ENCODE results near the gene HRC. TPM values are rescaled to one million over a fixed set of nuclear protein-coding genes. Genes with fewer than 3 reads are reported as not detected.

Gene HRC, protein sequence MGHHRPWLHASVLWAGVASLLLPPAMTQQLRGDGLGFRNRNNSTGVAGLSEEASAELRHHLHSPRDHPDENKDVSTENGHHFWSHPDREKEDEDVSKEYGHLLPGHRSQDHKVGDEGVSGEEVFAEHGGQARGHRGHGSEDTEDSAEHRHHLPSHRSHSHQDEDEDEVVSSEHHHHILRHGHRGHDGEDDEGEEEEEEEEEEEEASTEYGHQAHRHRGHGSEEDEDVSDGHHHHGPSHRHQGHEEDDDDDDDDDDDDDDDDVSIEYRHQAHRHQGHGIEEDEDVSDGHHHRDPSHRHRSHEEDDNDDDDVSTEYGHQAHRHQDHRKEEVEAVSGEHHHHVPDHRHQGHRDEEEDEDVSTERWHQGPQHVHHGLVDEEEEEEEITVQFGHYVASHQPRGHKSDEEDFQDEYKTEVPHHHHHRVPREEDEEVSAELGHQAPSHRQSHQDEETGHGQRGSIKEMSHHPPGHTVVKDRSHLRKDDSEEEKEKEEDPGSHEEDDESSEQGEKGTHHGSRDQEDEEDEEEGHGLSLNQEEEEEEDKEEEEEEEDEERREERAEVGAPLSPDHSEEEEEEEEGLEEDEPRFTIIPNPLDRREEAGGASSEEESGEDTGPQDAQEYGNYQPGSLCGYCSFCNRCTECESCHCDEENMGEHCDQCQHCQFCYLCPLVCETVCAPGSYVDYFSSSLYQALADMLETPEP
- total RNA-seq (ENCODE audit: low replicate concordance) = not detected in 2 replicates

DNA sequence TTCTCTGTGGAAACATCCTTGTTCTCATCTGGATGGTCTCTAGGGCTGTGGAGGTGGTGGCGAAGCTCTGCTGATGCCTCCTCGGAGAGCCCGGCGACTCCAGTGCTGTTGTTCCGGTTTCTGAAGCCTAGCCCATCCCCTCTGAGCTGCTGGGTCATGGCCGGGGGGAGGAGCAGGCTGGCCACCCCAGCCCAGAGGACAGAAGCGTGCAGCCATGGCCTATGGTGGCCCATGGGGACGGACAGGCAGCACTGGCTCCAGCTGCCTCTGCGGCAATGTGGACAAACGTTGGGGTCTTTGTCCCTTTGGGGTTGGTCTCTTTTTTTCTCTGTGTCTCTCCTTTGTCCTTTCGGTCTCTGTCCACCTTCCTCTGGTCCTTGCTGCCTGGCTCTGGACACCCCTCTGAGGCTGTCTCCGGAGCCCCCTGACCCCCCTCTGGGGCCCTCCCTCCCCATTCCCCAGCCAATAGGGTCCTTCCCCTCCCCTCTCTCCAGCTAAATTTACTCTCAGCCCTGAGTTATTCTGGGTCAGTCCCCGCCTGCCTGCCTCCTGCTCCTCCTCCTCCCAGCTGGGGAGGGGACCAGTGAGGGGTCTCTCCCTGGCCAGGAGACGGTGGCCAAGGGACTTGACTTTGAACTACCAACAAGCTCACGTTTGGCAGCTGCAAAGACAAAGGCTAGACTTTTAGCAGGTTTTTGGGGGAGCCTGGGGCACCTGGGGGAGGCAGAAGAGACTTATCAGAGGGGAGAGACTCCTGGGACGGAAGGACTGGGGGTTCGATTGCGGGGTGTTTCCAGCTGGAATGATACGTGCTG, at the start of gene HRC:
Gene HRC, minus strand, starts transcription at position 392 of the 815 bp plus-strand sequence. Its CDS starts 159 bp downstream, at position 233.
- no peak within 1 kb of the TSS for H3K4me3 ChIP-seq (ENCODE audit: low read depth, low read length)
- TF ChIP-seq, protein P1, sequence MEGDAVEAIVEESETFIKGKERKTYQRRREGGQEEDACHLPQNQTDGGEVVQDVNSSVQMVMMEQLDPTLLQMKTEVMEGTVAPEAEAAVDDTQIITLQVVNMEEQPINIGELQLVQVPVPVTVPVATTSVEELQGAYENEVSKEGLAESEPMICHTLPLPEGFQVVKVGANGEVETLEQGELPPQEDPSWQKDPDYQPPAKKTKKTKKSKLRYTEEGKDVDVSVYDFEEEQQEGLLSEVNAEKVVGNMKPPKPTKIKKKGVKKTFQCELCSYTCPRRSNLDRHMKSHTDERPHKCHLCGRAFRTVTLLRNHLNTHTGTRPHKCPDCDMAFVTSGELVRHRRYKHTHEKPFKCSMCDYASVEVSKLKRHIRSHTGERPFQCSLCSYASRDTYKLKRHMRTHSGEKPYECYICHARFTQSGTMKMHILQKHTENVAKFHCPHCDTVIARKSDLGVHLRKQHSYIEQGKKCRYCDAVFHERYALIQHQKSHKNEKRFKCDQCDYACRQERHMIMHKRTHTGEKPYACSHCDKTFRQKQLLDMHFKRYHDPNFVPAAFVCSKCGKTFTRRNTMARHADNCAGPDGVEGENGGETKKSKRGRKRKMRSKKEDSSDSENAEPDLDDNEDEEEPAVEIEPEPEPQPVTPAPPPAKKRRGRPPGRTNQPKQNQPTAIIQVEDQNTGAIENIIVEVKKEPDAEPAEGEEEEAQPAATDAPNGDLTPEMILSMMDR (IDR thresholded peaks at IDR 0.05; ENCODE audit: insufficient read depth, low read length) = no peak
- DNase-seq (ENCODE audit: low read depth) = no peak

DNA sequence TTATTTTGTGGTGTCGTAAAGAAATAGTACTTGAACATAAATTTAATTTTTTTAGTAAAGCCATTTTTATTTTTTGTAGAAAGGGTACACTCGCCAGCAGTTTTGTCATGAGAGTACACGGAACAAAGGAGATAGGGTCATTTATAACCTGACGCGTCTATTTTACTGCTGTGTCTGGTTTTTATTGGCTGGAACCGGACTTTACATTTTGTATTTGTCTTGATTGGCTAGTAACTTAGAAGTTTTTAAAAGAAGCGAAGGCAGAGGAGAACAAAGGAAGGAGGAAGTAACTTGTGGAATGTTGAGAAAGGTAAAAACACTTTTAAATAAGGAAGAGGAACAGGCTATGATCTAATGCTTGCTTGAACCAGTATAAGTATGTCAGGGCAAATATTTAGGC, 45.8 kb upstream of the HRC start:
- H3K4me3 ChIP-seq (ENCODE audit: low read depth, low read length) = no peak overlapping the region
- TF ChIP-seq, protein P1 (IDR thresholded peaks at IDR 0.05; ENCODE audit: insufficient read depth, low read length) = no peak
- DNase-seq (ENCODE audit: low read depth) = no peak

DNA sequence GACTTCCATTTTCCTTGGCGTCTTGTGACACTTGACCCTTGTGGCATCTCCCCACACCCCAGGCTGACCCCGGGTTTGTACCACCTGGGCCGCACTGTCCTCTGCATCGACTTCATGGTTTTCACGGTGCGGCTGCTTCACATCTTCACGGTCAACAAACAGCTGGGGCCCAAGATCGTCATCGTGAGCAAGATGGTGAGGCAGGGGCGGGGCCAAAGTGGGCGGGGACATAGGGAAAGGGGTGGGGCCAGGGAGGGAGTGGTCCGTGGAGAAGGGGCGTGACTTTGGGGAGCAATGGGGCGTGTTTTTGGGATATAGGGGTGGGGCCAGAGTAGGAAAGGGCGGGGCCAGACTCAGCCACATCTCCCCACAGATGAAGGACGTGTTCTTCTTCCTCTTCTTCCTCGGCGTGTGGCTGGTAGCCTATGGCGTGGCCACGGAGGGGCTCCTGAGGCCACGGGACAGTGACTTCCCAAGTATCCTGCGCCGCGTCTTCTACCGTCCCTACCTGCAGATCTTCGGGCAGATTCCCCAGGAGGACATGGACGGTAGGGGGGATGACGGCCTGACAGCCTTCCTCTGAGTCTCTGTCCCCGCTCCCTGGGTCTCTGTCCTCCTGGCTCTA, 45.2 kb upstream of the HRC start:
- H3K4me3 ChIP-seq (ENCODE audit: low read depth, low read length) = no peak overlapping the region
- no peak for DNase-seq (ENCODE audit: low read depth)
- TF ChIP-seq, protein P1 (IDR thresholded peaks at IDR 0.05; ENCODE audit: insufficient read depth, low read length) = no peak

DNA sequence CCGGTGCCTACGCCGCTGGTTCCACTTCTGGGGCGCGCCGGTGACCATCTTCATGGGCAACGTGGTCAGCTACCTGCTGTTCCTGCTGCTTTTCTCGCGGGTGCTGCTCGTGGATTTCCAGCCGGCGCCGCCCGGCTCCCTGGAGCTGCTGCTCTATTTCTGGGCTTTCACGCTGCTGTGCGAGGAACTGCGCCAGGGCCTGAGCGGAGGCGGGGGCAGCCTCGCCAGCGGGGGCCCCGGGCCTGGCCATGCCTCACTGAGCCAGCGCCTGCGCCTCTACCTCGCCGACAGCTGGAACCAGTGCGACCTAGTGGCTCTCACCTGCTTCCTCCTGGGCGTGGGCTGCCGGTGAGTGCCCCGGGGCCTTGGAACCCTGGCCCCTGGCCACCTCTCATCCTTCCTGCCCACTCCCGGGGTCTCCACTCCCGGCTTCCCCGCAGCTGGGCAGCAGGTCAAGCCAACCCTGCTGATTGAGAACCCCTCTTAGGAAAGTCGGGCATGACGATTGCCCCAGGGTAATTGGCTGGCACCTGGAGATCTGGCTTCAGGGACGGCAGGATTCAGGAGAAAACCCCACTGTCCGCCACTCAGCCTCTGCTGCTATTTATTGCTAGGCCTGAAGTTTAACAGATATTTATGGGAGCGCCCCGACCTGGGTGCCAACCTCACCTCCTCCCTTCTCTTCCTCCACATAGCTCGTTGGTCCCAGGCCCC, 41.5 kb upstream of the HRC start:
- DNase-seq (ENCODE audit: low read depth) = no peak
- no peak overlapping the region for H3K4me3 ChIP-seq (ENCODE audit: low read depth, low read length)
- TF ChIP-seq, protein P1 (IDR thresholded peaks at IDR 0.05; ENCODE audit: insufficient read depth, low read length) = no peak

DNA sequence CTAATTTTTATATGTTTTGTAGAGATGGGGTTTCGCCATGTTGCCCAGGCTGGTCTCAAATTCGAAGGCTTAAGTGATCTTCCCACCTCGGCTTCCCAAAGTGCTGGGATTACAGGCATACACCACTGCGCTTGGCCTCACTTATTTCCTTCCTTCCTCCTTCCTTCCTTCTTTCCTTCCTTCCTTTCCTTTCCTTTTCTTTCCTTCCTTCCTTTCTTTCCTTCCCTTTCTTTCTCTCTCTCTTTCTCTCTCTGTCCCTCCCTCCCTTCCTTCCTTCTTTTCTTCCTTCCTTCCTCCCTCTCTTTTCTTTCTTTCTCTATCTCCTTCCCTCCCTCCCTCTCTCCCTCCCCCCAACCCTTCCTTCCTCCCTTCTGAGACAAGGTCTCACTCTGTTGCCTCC, 39.2 kb upstream of the HRC start:
- TF ChIP-seq, protein P1 (IDR thresholded peaks at IDR 0.05; ENCODE audit: insufficient read depth, low read length) = no peak
- H3K4me3 ChIP-seq (ENCODE audit: low read depth, low read length) = no peak overlapping the region
- no peak for DNase-seq (ENCODE audit: low read depth)
